ENCODE results near the gene KANTR. TPM values are rescaled to one million over a fixed set of nuclear protein-coding genes. Genes with fewer than 3 reads are reported as not detected.

Gene KANTR
- total RNA-seq, 1 experiment from 2014 or later: 7.5 TPM

- Histone ChIP-seq H3K4me1 (ENCODE audit: control insufficient read depth in 1 of 2, insufficient read depth in 2 of 2, low read length in 2 of 2) (peaks cover 3 to 21% of the 10 kb centered on the region in 2 experiments; a peak in 3 of 4 replicates), H3K9ac (ENCODE audit: low read length) (peak overlapping the region; percentile 62), H3K27ac (ENCODE audit: low read depth, low read length) (peak overlapping the region; percentile 80), H3K27me3 (ENCODE audit: insufficient read depth, low read length) (no peaks in the 10 kb centered on the region), H3K9me3 (ENCODE audit: control insufficient read depth in 1 of 2, insufficient read depth in 1 of 2, low read depth in 1 of 2, low read length in 2 of 2) (no peaks in the 10 kb centered on the region), H4K20me1 (ENCODE audit: insufficient read depth) (no peaks in the 10 kb centered on the region), H3K36me3 (ENCODE audit: control insufficient read depth in 1 of 2, insufficient read depth in 2 of 2, low read length in 2 of 2) (no peaks in the 10 kb centered on the region), H3K79me2 (ENCODE audit: insufficient read depth, low read length) (peaks cover 6% of the 10 kb centered on the region; the same call in 1 of the 2 replicates), H2AFZ (ENCODE audit: low read depth, low read length, poor library complexity, severe bottlenecking) (peak overlapping the region; percentile 40), H3K9me2 (ENCODE audit: insufficient read depth) (no peaks in the 10 kb centered on the region), H3K4me2 (ENCODE audit: low read length) (peak overlapping the region; percentile 84), H3K4me3 (replicated peaks in 1 of 2; ENCODE audit: low read depth in 1 of 2, low read length in 2 of 2) (peak overlapping the region; percentile 31 to 75)
- TF ChIP-seq CTCF (IDR thresholded peaks at IDR 0.05 in 2 of 3, conservative IDR thresholded peaks at IDR 0.05 in 1 of 3; ENCODE audit: borderline replicate concordance in 1 of 3, insufficient read depth in 1 of 3, low read depth in 2 of 3, low read length in 2 of 3): peak in 2 of 3 experiments; percentile 39 to 53; a peak in 4 of 6 replicates
- no peak for TF ChIP-seq EZH2phosphoT487 (IDR thresholded peaks at IDR 0.05; ENCODE audit: borderline replicate concordance)
- no TSS peak for BruUV-seq (replicated peaks)
- ChIA-PET CTCF (no interaction called here), RAD21 (ENCODE audit: low non-redundant PET in 1 of 2, low total read pairs in 2 of 2, uncharacterized antibody in 2 of 2, unreplicated experiment in 2 of 2) (no interaction called here), POLR2A (no interaction called here)
- DNase-seq (ENCODE audit: low read depth, low spot score) (peak; percentile 65), ATAC-seq (peak; percentile 79)
- intact Hi-C loops (cut with micrococcal nuclease): loop anchor here (1.0 kb wide), 1 partner anchor 22 kb away; no protein-coding TSS in a partner anchor
Observed at GRCh38 chrX:53093177-53093655, 726 bp upstream of the KANTR start.

GRCh38 chrX:53094582-53094905, 602 bp downstream of the KANTR start:
- peaks cover 6% of the 10 kb centered on the region; the same call in 1 of the 2 replicates for H3K79me2 ChIP-seq (ENCODE audit: insufficient read depth, low read length)
- ChIA-PET RAD21 (ENCODE audit: low non-redundant PET in 1 of 2, low total read pairs in 2 of 2, uncharacterized antibody in 2 of 2, unreplicated experiment in 2 of 2) (no interaction called here), CTCF (no interaction called here), POLR2A (interaction anchor here (2.0 kb wide), 1 partner anchor 13 kb away, joined by 8 read pairs; the partner anchor contains the start of gene TSPYL2)
- H3K27me3 ChIP-seq (ENCODE audit: insufficient read depth, low read length): no peaks in the 10 kb centered on the region
- intact Hi-C loops (cut with micrococcal nuclease): no loop called here
- peak overlapping the region; percentile 70 for H3K9ac ChIP-seq (ENCODE audit: low read length)
- TF ChIP-seq YY1 (IDR thresholded peaks at IDR 0.05; ENCODE audit: extremely low read depth, insufficient replicate concordance, low read depth, low read length) (no peak), ELF1 (IDR thresholded peaks at IDR 0.05; ENCODE audit: borderline replicate concordance, low read depth) (no peak), JUND (IDR thresholded peaks at IDR 0.05) (no peak), ATF3 (IDR thresholded peaks at IDR 0.05) (no peak), EGR1 (IDR thresholded peaks at IDR 0.05; ENCODE audit: low read depth) (no peak), EZH2phosphoT487 (IDR thresholded peaks at IDR 0.05; ENCODE audit: borderline replicate concordance) (no peak)
- H3K4me1 ChIP-seq (ENCODE audit: control insufficient read depth in 1 of 2, insufficient read depth in 2 of 2, low read length in 2 of 2): peaks cover 3 to 21% of the 10 kb centered on the region in 2 experiments; a peak in 3 of 4 replicates
- H3K36me3 ChIP-seq (ENCODE audit: control insufficient read depth in 1 of 2, insufficient read depth in 2 of 2, low read length in 2 of 2): no peaks in the 10 kb centered on the region
- peak overlapping the region; percentile 84 for H3K4me2 ChIP-seq (ENCODE audit: low read length)
- H3K4me3 ChIP-seq (replicated peaks in 1 of 2; ENCODE audit: low read depth in 1 of 2, low read length in 2 of 2): peak overlapping the region; percentile 67 to 75
- DNase-seq (ENCODE audit: low read depth, low spot score): no peak
- ATAC-seq: no peak
- H3K9me3 ChIP-seq (ENCODE audit: control insufficient read depth in 1 of 2, insufficient read depth in 1 of 2, low read depth in 1 of 2, low read length in 2 of 2): no peaks in the 10 kb centered on the region
- no peaks in the 10 kb centered on the region for H3K9me2 ChIP-seq (ENCODE audit: insufficient read depth)
- H4K20me1 ChIP-seq (ENCODE audit: insufficient read depth): no peaks in the 10 kb centered on the region
- BruUV-seq (replicated peaks): TSS peak; percentile 70
- H3K27ac ChIP-seq (ENCODE audit: low read depth, low read length): peak overlapping the region; percentile 80
- peak overlapping the region; percentile 54 for H2AFZ ChIP-seq (ENCODE audit: low read depth, low read length, poor library complexity, severe bottlenecking)
